ENCODE results near the gene PCDHGB2.
"Not testable (repeated sequence)": the region's sequence is repeated elsewhere in the genome, so short reads cannot be mapped to it uniquely, and the experiment has no call there.

The PCDHGB2 gene

GRCh38 chr5:141359790-141360426, at the start of gene PCDHGB2:
PCDHGB2 (plus strand) TSS chr5:141359994; CDS start chr5:141360136, 142 bp downstream.
- in situ Hi-C loops (cut with MboI; ENCODE audit: low sequenced_read_pairs, unreplicated experiment): no loop called here
- peak; percentile 73 for DNase-seq (ENCODE audit: low spot score)
- TF ChIP-seq CTCF (IDR thresholded peaks at IDR 0.05; ENCODE audit: borderline replicate concordance, control extremely low read depth, extremely low read depth, insufficient read depth, missing control alignments): no peak

- no peak for TF ChIP-seq CTCF (IDR thresholded peaks at IDR 0.05; ENCODE audit: borderline replicate concordance, control extremely low read depth, extremely low read depth, insufficient read depth, missing control alignments)
- no peak for DNase-seq (ENCODE audit: low spot score)
- in situ Hi-C loops (cut with MboI; ENCODE audit: low sequenced_read_pairs, unreplicated experiment): no loop called here
Observed at GRCh38 chr5:141313711-141314110, 46.1 kb upstream of the PCDHGB2 start.

GRCh38 chr5:141316963-141317362, 42.8 kb upstream of the PCDHGB2 start:
- in situ Hi-C loops (cut with MboI; ENCODE audit: low sequenced_read_pairs, unreplicated experiment); DNase-seq (ENCODE audit: low spot score): not testable (repeated sequence)

GRCh38 chr5:141319202-141319601, 40.6 kb upstream of the PCDHGB2 start:
- TF ChIP-seq CTCF (IDR thresholded peaks at IDR 0.05; ENCODE audit: borderline replicate concordance, control extremely low read depth, extremely low read depth, insufficient read depth, missing control alignments): no peak
- in situ Hi-C loops (cut with MboI; ENCODE audit: low sequenced_read_pairs, unreplicated experiment): no loop called here
- DNase-seq (ENCODE audit: low spot score): no peak

- no peak for DNase-seq (ENCODE audit: low spot score)
- TF ChIP-seq CTCF (IDR thresholded peaks at IDR 0.05; ENCODE audit: borderline replicate concordance, control extremely low read depth, extremely low read depth, insufficient read depth, missing control alignments): no peak
- in situ Hi-C loops (cut with MboI; ENCODE audit: low sequenced_read_pairs, unreplicated experiment): no loop called here
Observed at GRCh38 chr5:141319699-141320098, 40.1 kb upstream of the PCDHGB2 start.

GRCh38 chr5:141320225-141321169, 39.3 kb upstream of the PCDHGB2 start, which contains the start of gene TAF7:
TAF7 (minus strand) TSS chr5:141320784; CDS start chr5:141320044, 740 bp downstream.
- in situ Hi-C loops (cut with MboI; ENCODE audit: low sequenced_read_pairs, unreplicated experiment): no loop called here

More at GRCh38 chr5:141320225-141321169, 39.3 kb upstream of the PCDHGB2 start, which contains the start of gene TAF7:
- TF ChIP-seq CTCF (IDR thresholded peaks at IDR 0.05; ENCODE audit: borderline replicate concordance, control extremely low read depth, extremely low read depth, insufficient read depth, missing control alignments): peak; percentile 93
- DNase-seq (ENCODE audit: low spot score): peak; percentile 93

All from GM13976 (cell line).